ENCODE data around the gene RNF13. TPM values are rescaled to one million over a fixed set of nuclear protein-coding genes. Genes with fewer than 3 reads are reported as not detected.

The RNF13 gene
- total and polyA plus RNA-seq, 2 donors (not counting 1 experiment from before 2014, with no cell fraction given): 38.0 to 86.5 TPM

GRCh38 chr3:149858911-149859310 is 45.9 kb downstream of the RNF13 start:
- ChIA-PET POLR2A (no interaction called here), CTCF (interaction anchor here (1.0 kb wide), 1 partner anchor 292 kb away, joined by 3 read pairs; no protein-coding TSS in a partner anchor)
- ATAC-seq (ENCODE audit: low read depth) (no peak), DNase-seq (no peak)
- WGBS (ENCODE audit: insufficient coverage): no CpG with 5 or more reads among the region's 2 CpGs
- TF ChIP-seq CTCF (IDR thresholded peaks at IDR 0.05) (no peak), EZH2 (IDR thresholded peaks at IDR 0.05; ENCODE audit: borderline replicate concordance, insufficient read depth, low read depth, low read length, poor library complexity, severe bottlenecking) (no peak)
- H3K36me3 ChIP-seq (replicated peaks in 1 of 2; ENCODE audit: control extremely low read depth in 1 of 2, control insufficient read depth in 1 of 2, extremely low read depth in 1 of 2, insufficient read depth in 2 of 2, low read length in 1 of 2): peaks cover 8 to 14% of the 10 kb centered on the region in 2 experiments
- no peak overlapping the region for H2AFZ ChIP-seq (ENCODE audit: insufficient read depth, low read depth, low read length, poor library complexity, severe bottlenecking)
- H3K9me3 Mint-ChIP-seq (ENCODE audit: insufficient read depth): no peaks in the 10 kb centered on the region
- no peak overlapping the region for H3K27ac ChIP-seq (ENCODE audit: low read length in 2 of 2)
- H3K9ac ChIP-seq (ENCODE audit: low read length): no peak overlapping the region
- no peaks in the 10 kb centered on the region for H4K20me1 ChIP-seq (ENCODE audit: control insufficient read depth, insufficient read depth, low read length, poor library complexity, severe bottlenecking)
- H3K27me3 ChIP-seq (replicated peaks in 1 of 4; ENCODE audit: control extremely low read depth in 1 of 4, control insufficient read depth in 3 of 4, insufficient read depth in 4 of 4, low read length in 3 of 4): no peaks in the 10 kb centered on the region
- no peak overlapping the region for H3K4me3 ChIP-seq (ENCODE audit: control extremely low read depth in 1 of 5, extremely low read depth in 1 of 5, insufficient read depth in 1 of 5, low read depth in 2 of 5, low read length in 4 of 5)
- peaks cover 0 to 1% (median 0%) of the 10 kb centered on the region in 3 donors for H3K9me3 ChIP-seq (ENCODE audit: control extremely low read depth in 1 of 3, control insufficient read depth in 2 of 3, insufficient read depth in 1 of 3, low read length in 2 of 3)
- H3K4me2 ChIP-seq (replicated peaks; ENCODE audit: low read depth, low read length, poor library complexity, severe bottlenecking): no peak overlapping the region
- no peak overlapping the region for H3K4me3 Mint-ChIP-seq
- H3K27ac Mint-ChIP-seq: no peak overlapping the region
- peaks cover 7% of the 10 kb centered on the region for H3K4me1 Mint-ChIP-seq
- intact Hi-C loops (cut with micrococcal nuclease): loop anchor here (5.0 kb wide), 1 partner anchor 42 kb away; no protein-coding TSS in a partner anchor
- no peaks in the 10 kb centered on the region for H3K27me3 Mint-ChIP-seq
- H3K4me1 ChIP-seq (ENCODE audit: control insufficient read depth in 2 of 2, insufficient read depth in 2 of 2, low read length in 2 of 2): no peaks in the 10 kb centered on the region
- H3K79me2 ChIP-seq (ENCODE audit: control insufficient read depth, insufficient read depth, low read length): peaks cover 10% of the 10 kb centered on the region

- H3K4me1 ChIP-seq (ENCODE audit: control insufficient read depth in 2 of 2, insufficient read depth in 2 of 2, low read length in 2 of 2): no peaks in the 10 kb centered on the region
- CTCF ChIA-PET: no interaction called here
Observed at GRCh38 chr3:149860881-149861280, 47.9 kb downstream of the RNF13 start.

More at GRCh38 chr3:149860881-149861280, 47.9 kb downstream of the RNF13 start:
- Histone ChIP-seq H3K79me2 (ENCODE audit: control insufficient read depth, insufficient read depth, low read length) (peaks cover 7% of the 10 kb centered on the region), H3K9ac (ENCODE audit: low read length) (no peak overlapping the region), H3K4me3 (ENCODE audit: control extremely low read depth in 1 of 5, extremely low read depth in 1 of 5, insufficient read depth in 1 of 5, low read depth in 2 of 5, low read length in 4 of 5) (no peak overlapping the region), H3K36me3 (replicated peaks in 1 of 2; ENCODE audit: control extremely low read depth in 1 of 2, control insufficient read depth in 1 of 2, extremely low read depth in 1 of 2, insufficient read depth in 2 of 2, low read length in 1 of 2) (peaks cover 4 to 12% of the 10 kb centered on the region in 2 experiments), H3K27me3 (replicated peaks in 1 of 4; ENCODE audit: control extremely low read depth in 1 of 4, control insufficient read depth in 3 of 4, insufficient read depth in 4 of 4, low read length in 3 of 4) (no peaks in the 10 kb centered on the region), H4K20me1 (ENCODE audit: control insufficient read depth, insufficient read depth, low read length, poor library complexity, severe bottlenecking) (no peaks in the 10 kb centered on the region), H2AFZ (ENCODE audit: insufficient read depth, low read depth, low read length, poor library complexity, severe bottlenecking) (no peak overlapping the region), H3K9me3 (ENCODE audit: control extremely low read depth in 1 of 3, control insufficient read depth in 2 of 3, insufficient read depth in 1 of 3, low read length in 2 of 3) (peaks cover 0 to 4% (median 0%) of the 10 kb centered on the region in 3 donors), H3K4me2 (replicated peaks; ENCODE audit: low read depth, low read length, poor library complexity, severe bottlenecking) (no peak overlapping the region), H3K27ac (ENCODE audit: low read length in 2 of 2) (no peak overlapping the region)
- Mint-ChIP-seq H3K4me1 (peaks cover 2% of the 10 kb centered on the region), H3K4me3 (no peak overlapping the region), H3K9me3 (ENCODE audit: insufficient read depth) (peaks cover 2% of the 10 kb centered on the region), H3K27ac (no peak overlapping the region), H3K27me3 (no peaks in the 10 kb centered on the region)
- ATAC-seq (ENCODE audit: low read depth) (no peak), DNase-seq (no peak)
- POLR2A ChIA-PET: no interaction called here
- intact Hi-C loops (cut with micrococcal nuclease): no loop called here
- WGBS (ENCODE audit: insufficient coverage): no CpG with 5 or more reads among the region's 3 CpGs
- TF ChIP-seq CTCF (IDR thresholded peaks at IDR 0.05): no peak
- no peak for TF ChIP-seq EZH2 (IDR thresholded peaks at IDR 0.05; ENCODE audit: borderline replicate concordance, insufficient read depth, low read depth, low read length, poor library complexity, severe bottlenecking)
